HG02642 (cell line): Measurements from ENCODE around the gene NPBWR2.
"Not testable (repeated sequence)": the region's sequence is repeated elsewhere in the genome, so short reads cannot be mapped to it uniquely, and the experiment has no call there.

Experiments used
- ATAC-seq: cut with Tn5 transposase; IDR thresholded peaks from one replicate; pipeline ENCODE4 v1.9.1; 2021; ENCODE audit warnings: mild to moderate bottlenecking; ENCODE audit not compliant: unreplicated experiment, poor library complexity

NPBWR2 gene

GRCh38 chr20:64119681-64120341, 12.4 kb upstream of the NPBWR2 start:
- no peak for ATAC-seq

- no peak for ATAC-seq
Measured at GRCh38 chr20:64119301-64119680, 11.9 kb upstream of the NPBWR2 start.

- ATAC-seq, result not testable (repeated sequence)
Measured at GRCh38 chr20:64117432-64117777, 10.0 kb upstream of the NPBWR2 start.

GRCh38 chr20:64116541-64117431, 9.4 kb upstream of the NPBWR2 start:
- no peak for ATAC-seq

- ATAC-seq, result no peak
Measured at GRCh38 chr20:64116016-64116415, 8.7 kb upstream of the NPBWR2 start.

GRCh38 chr20:64115171-64115911, 8.0 kb upstream of the NPBWR2 start:
- ATAC-seq, result no peak

GRCh38 chr20:64114356-64114971, 7.1 kb upstream of the NPBWR2 start:
- ATAC-seq, result no peak

GRCh38 chr20:64113796-64114355, 6.5 kb upstream of the NPBWR2 start:
- ATAC-seq, result no peak

GRCh38 chr20:64113444-64113775, 6.0 kb upstream of the NPBWR2 start:
- no peak for ATAC-seq

- no peak for ATAC-seq
Measured at GRCh38 chr20:64112691-64113443, 5.5 kb upstream of the NPBWR2 start.

- ATAC-seq, result no peak
Measured at GRCh38 chr20:64111841-64112641, 4.7 kb upstream of the NPBWR2 start.

- no peak for ATAC-seq
Measured at GRCh38 chr20:64110411-64111068, 3.2 kb upstream of the NPBWR2 start.

- ATAC-seq, result no peak
Measured at GRCh38 chr20:64109831-64110391, 2.5 kb upstream of the NPBWR2 start.

- ATAC-seq, result no peak
Measured at GRCh38 chr20:64108731-64109681, 1.6 kb upstream of the NPBWR2 start.

- ATAC-seq, result no peak
Measured at GRCh38 chr20:64107736-64108457, 532 bp upstream of the NPBWR2 start.

GRCh38 chr20:64106435-64106961, 867 bp downstream of the NPBWR2 start:
- ATAC-seq, result no peak
